PC-9 (cell line): ENCODE data around the gene IRS2. TPM values are rescaled to one million over a fixed set of nuclear protein-coding genes. Genes with fewer than 3 reads are reported as not detected.

ENCODE experiments used
- BruUV-seq: library from RNA; stranded (reverse); fragments of 400-500 nt; replicated peaks from 2 replicates; lab custom pipeline; 2021; lab: Mats Ljungman, UMichigan
- CTCF ChIA-PET: fragments of 300-600 bp; sonication (Branson Sonifier 250); formaldehyde crosslinking; loops from one replicate; lab custom pipeline; 2022; ENCODE audit warnings: antibody characterized with exemption; lab: Charles Lee
- POLR2A ChIA-PET: fragments of 300-600 bp; sonication (Branson Sonifier 250); formaldehyde crosslinking; loops from one replicate; lab custom pipeline; 2022; ENCODE audit warnings: antibody characterized with exemption; ENCODE audit not compliant: unreplicated experiment; lab: Charles Lee
- DNase-seq, 2 experiments: peaks; one replicate each; pipeline versions ENCODE4 v3.0.0 to v3.0.0-alpha.2; 2015 to 2022; ENCODE audit warnings: mixed read lengths in 1 of 2
- H2AFZ ChIP-seq: fragments of 200-600 bp; sonication (generic); 2 replicates; pipeline ENCODE4 v1.8.1; 2017; ENCODE audit warnings: antibody characterized with exemption
- H3F3A ChIP-seq: fragments of 200-600 bp; sonication (generic); 2 replicates; pipeline ENCODE4 v1.8.1; 2017; ENCODE audit warnings: antibody characterized with exemption, mild to moderate bottlenecking, low read depth; ENCODE audit not compliant: insufficient read depth
- H3K27ac ChIP-seq: fragments of 200-600 bp; sonication (generic); 2 replicates; pipeline ENCODE4 v1.6.1; 2016; ENCODE audit warnings: mixed run types
- H3K27me3 ChIP-seq: fragments of 200-600 bp; sonication (generic); 2 replicates; pipeline ENCODE4 v1.6.1; 2016; ENCODE audit warnings: low read depth, mixed run types; ENCODE audit not compliant: insufficient read depth
- H3K36me3 ChIP-seq: fragments of 200-600 bp; sonication (generic); 2 replicates; pipeline ENCODE4 v1.6.1; 2016; ENCODE audit warnings: low read depth, mixed run types
- H3K4me1 ChIP-seq: fragments of 200-600 bp; sonication (generic); replicated peaks from 2 replicates; pipeline ENCODE4 v1.6.1; 2016; ENCODE audit warnings: mixed run types; ENCODE audit not compliant: insufficient read depth
- H3K4me2 ChIP-seq: fragments of 200-600 bp; sonication (generic); 2 replicates; pipeline ENCODE4 v1.6.1; 2017; ENCODE audit warnings: mixed run types
- H3K4me3 ChIP-seq: fragments of 200-600 bp; sonication (generic); 2 replicates; pipeline ENCODE4 v1.6.1; 2016; ENCODE audit warnings: mixed run types
- H3K79me2 ChIP-seq: fragments of 200-600 bp; sonication (generic); 2 replicates; pipeline ENCODE4 v1.6.1; 2017; ENCODE audit warnings: low read depth, mixed run types
- H3K9me2 ChIP-seq: fragments of 200-600 bp; sonication (generic); 2 replicates; pipeline ENCODE4 v1.8.1; 2017; ENCODE audit warnings: mild to moderate bottlenecking; ENCODE audit not compliant: insufficient read depth
- H3K9me3 ChIP-seq: fragments of 200-600 bp; sonication (generic); 2 replicates; pipeline ENCODE4 v1.8.1; 2016; ENCODE audit warnings: low read depth; ENCODE audit not compliant: insufficient read depth
- H4K20me1 ChIP-seq: fragments of 200-600 bp; sonication (generic); 2 replicates; pipeline ENCODE4 v1.8.1; 2017; ENCODE audit not compliant: insufficient read depth
- CTCF ChIP-seq: fragments of 200-600 bp; sonication (generic); conservative IDR thresholded peaks from 2 replicates; pipeline ENCODE4 v1.6.1; 2017; ENCODE audit warnings: mixed run types, antibody characterized with exemption, mild to moderate bottlenecking, moderate library complexity
- EZH2 ChIP-seq: fragments of 200-600 bp; sonication (generic); IDR thresholded peaks from 2 replicates; pipeline ENCODE4 v1.8.0; 2017; ENCODE audit warnings: antibody characterized with exemption, low read depth
- intact Hi-C: fragments of 100-400 bp; cut with micrococcal nuclease; formaldehyde crosslinking; loops from one replicate; pipeline ENCODE4 v1.10.0; 2022; ENCODE audit not compliant: unreplicated experiment
- total RNA-seq: library from RNA; stranded (reverse); gene quantifications from 2 replicates; pipeline ENCODE4 v1.2.3, GENCODE V29; 2021

Gene IRS2
- total RNA-seq, 1 experiment from 2014 or later: 31.3 TPM

GRCh38 chr13:109816808-109817203 lies 30.4 kb upstream of the IRS2 start:
- intact Hi-C loops: no loop called here
- H3K4me1 ChIP-seq: peaks cover 37% of the 10 kb centered on the region
- peaks cover 10% of the 10 kb centered on the region; the same call in 1 of the 2 replicates for H3F3A ChIP-seq
- H3K27ac ChIP-seq: peak overlapping the region; percentile 34
- H3K9me3 ChIP-seq: no peaks in the 10 kb centered on the region
- no TSS peak for BruUV-seq
- no peak for TF ChIP-seq EZH2
- no peak for TF ChIP-seq CTCF
- H4K20me1 ChIP-seq: no peaks in the 10 kb centered on the region
- H3K27me3 ChIP-seq: no peaks in the 10 kb centered on the region
- no peaks in the 10 kb centered on the region for H3K79me2 ChIP-seq
- peak overlapping the region; percentile 45 for H3K4me2 ChIP-seq
- no peak overlapping the region for H2AFZ ChIP-seq
- ChIA-PET CTCF (no interaction called here), POLR2A (interaction anchor here (1.0 kb wide), 1 partner anchor 547 kb away, joined by 5 read pairs; no protein-coding TSS in a partner anchor)
- no peaks in the 10 kb centered on the region for H3K36me3 ChIP-seq
- DNase-seq: peak in 1 of 2 experiments; percentile 74
- no peak overlapping the region for H3K4me3 ChIP-seq
- H3K9me2 ChIP-seq: no peaks in the 10 kb centered on the region

- no TSS peak for BruUV-seq
- Histone ChIP-seq H4K20me1 (no peaks in the 10 kb centered on the region), H3K4me2 (peak overlapping the region; percentile 45), H2AFZ (no peak overlapping the region), H3K27ac (peak overlapping the region; percentile 34), H3K9me2 (no peaks in the 10 kb centered on the region), H3K4me1 (peaks cover 31% of the 10 kb centered on the region), H3K36me3 (no peaks in the 10 kb centered on the region), H3K4me3 (no peak overlapping the region), H3K27me3 (no peaks in the 10 kb centered on the region), H3K9me3 (no peaks in the 10 kb centered on the region), H3K79me2 (no peaks in the 10 kb centered on the region), H3F3A (peaks cover 6% of the 10 kb centered on the region; the same call in 1 of the 2 replicates)
- DNase-seq: peak in 1 of 2 experiments; percentile 40
- POLR2A ChIA-PET: interaction anchor here (1.0 kb wide), 1 partner anchor 547 kb away, joined by 5 read pairs; no protein-coding TSS in a partner anchor
- CTCF ChIA-PET: no interaction called here
- intact Hi-C loops: no loop called here
- no peak for TF ChIP-seq EZH2
- no peak for TF ChIP-seq CTCF
Measured at GRCh38 chr13:109816112-109816807, 29.9 kb upstream of the IRS2 start.

- Histone ChIP-seq H3K79me2 (no peaks in the 10 kb centered on the region), H3K4me1 (peaks cover 25% of the 10 kb centered on the region), H3K27ac (no peak overlapping the region), H3K27me3 (no peaks in the 10 kb centered on the region), H3K9me2 (no peaks in the 10 kb centered on the region), H3K4me2 (no peak overlapping the region), H3K9me3 (no peaks in the 10 kb centered on the region), H2AFZ (no peak overlapping the region), H3K4me3 (no peak overlapping the region), H3K36me3 (no peaks in the 10 kb centered on the region), H4K20me1 (no peaks in the 10 kb centered on the region), H3F3A (peaks cover 5% of the 10 kb centered on the region; the same call in 1 of the 2 replicates)
- TF ChIP-seq EZH2 (no peak), CTCF (no peak)
- POLR2A ChIA-PET: no interaction called here
- DNase-seq: no peak
- BruUV-seq: no TSS peak
- intact Hi-C loops: no loop called here
- CTCF ChIA-PET: no interaction called here
Measured at GRCh38 chr13:109815651-109816050, 29.3 kb upstream of the IRS2 start.
